ENCODE data around the gene ZBTB43.
A peak's percentile ranks its signal among the peaks of the same experiment; 100 is the strongest.
"Not testable (repeated sequence)": the region's sequence is repeated elsewhere in the genome, so short reads cannot be mapped to it uniquely, and the experiment has no call there.

Gene ZBTB43

DNA sequence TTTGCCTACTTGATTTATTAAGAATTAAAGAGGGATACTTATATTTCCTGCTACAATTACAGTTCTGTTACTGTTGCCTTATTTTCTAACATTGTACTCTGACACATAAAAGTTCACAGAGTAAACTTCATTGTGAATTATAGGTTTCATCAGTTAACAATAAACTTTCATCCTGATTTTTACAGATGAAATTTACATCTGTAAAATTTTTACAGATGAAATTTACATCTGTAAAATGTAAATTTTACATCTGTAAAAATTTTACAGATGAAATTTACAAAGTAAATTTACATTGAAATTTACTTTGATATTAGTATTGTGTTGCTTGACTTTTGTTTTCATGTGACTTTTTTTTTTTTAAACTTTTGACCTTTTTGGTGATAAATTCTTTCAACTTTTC, 9.3 kb downstream of the ZBTB43 start:
- H3K36me3 ChIP-seq (ENCODE audit: control insufficient read depth, insufficient read depth, low read length) = peaks cover 14% of the 10 kb centered on the region
- no peaks in the 10 kb centered on the region for H3K27me3 ChIP-seq (replicated peaks; ENCODE audit: control insufficient read depth, insufficient read depth, low read length)
- no peak overlapping the region for H3K4me3 ChIP-seq (replicated peaks; ENCODE audit: low read depth, low read length)
- DNase-seq (ENCODE audit: extremely low read depth, insufficient read length) = no peak
- TF ChIP-seq, protein P1, sequence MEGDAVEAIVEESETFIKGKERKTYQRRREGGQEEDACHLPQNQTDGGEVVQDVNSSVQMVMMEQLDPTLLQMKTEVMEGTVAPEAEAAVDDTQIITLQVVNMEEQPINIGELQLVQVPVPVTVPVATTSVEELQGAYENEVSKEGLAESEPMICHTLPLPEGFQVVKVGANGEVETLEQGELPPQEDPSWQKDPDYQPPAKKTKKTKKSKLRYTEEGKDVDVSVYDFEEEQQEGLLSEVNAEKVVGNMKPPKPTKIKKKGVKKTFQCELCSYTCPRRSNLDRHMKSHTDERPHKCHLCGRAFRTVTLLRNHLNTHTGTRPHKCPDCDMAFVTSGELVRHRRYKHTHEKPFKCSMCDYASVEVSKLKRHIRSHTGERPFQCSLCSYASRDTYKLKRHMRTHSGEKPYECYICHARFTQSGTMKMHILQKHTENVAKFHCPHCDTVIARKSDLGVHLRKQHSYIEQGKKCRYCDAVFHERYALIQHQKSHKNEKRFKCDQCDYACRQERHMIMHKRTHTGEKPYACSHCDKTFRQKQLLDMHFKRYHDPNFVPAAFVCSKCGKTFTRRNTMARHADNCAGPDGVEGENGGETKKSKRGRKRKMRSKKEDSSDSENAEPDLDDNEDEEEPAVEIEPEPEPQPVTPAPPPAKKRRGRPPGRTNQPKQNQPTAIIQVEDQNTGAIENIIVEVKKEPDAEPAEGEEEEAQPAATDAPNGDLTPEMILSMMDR (IDR thresholded peaks at IDR 0.05; ENCODE audit: insufficient read depth, low read length, poor library complexity, severe bottlenecking) = no peak

DNA sequence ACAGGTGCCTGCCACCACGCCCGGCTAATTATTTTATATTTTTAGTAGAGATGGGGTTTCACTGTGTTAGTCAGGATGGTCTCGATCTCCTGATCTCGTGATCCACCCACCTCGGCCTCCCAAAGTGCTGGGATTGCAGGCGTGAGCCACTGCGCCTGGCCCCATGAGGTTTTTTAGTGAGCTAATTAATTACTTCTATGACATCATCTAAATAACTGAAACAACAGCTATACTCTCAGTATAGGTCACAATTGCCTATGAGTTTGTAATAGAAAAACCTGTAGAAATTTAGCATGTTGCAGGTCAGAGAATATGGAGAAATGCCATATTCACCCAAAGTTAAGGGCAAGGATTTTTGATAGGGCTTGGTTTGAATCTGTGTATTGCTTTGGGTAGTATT, 12.8 kb downstream of the ZBTB43 start:
- not testable (repeated sequence) for H3K4me3 ChIP-seq (replicated peaks; ENCODE audit: low read depth, low read length)

DNA sequence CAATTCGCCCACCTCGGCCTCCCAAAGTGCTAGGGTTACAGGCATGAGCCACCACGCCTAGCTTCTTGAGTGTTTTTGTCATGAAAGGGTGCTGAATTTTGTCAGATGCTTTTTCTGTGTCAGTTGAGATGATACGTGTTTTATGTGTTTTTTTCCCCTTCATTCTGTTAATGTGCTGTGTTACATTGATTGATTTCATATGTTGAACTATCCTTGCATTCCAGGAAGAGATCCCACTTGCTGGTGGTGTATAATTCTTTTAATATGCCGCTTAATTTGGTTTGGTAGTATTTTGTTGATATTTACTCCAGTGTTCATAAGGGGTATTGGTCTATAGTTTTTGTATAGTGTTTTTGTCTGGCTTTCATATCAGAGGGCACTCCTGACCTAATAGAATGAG, 13.6 kb downstream of the ZBTB43 start:
- Histone ChIP-seq H3K4me3 (replicated peaks; ENCODE audit: low read depth, low read length) (no peak overlapping the region), H3K27me3 (replicated peaks; ENCODE audit: control insufficient read depth, insufficient read depth, low read length) (no peaks in the 10 kb centered on the region), H3K36me3 (ENCODE audit: control insufficient read depth, insufficient read depth, low read length) (peaks cover 6% of the 10 kb centered on the region)
- DNase-seq (ENCODE audit: extremely low read depth, insufficient read length) = no peak
- TF ChIP-seq, protein P1 (IDR thresholded peaks at IDR 0.05; ENCODE audit: insufficient read depth, low read length, poor library complexity, severe bottlenecking) = no peak

More for the DNA sequence above, 12.8 kb downstream of the ZBTB43 start:
- not testable (repeated sequence) for H3K27me3 ChIP-seq (replicated peaks; ENCODE audit: control insufficient read depth, insufficient read depth, low read length); DNase-seq (ENCODE audit: extremely low read depth, insufficient read length)
- H3K36me3 ChIP-seq (ENCODE audit: control insufficient read depth, insufficient read depth, low read length) = peaks cover 13% of the 10 kb centered on the region

DNA sequence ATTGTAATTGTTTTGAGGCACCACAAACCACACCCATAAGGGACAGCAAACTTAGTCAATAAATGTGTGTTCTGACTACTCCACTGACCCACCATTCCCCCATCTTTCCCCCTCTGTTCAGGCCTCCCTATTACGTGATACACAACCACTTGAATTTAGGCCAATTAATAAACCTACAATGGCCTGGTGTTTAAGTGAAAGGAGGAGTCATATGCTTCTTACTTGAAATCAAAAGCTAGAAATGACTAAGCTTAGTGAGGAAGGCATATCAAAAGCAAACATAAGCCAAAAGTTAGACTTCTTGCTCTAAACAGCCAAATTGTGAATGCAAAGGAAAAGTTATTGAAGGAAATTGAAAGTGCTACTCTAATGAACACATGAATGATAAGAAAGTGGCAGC, 14.6 kb downstream of the ZBTB43 start:
- Histone ChIP-seq H3K4me3 (replicated peaks; ENCODE audit: low read depth, low read length) (no peak overlapping the region), H3K27me3 (replicated peaks; ENCODE audit: control insufficient read depth, insufficient read depth, low read length) (no peaks in the 10 kb centered on the region), H3K36me3 (ENCODE audit: control insufficient read depth, insufficient read depth, low read length) (peaks cover 6% of the 10 kb centered on the region)
- DNase-seq (ENCODE audit: extremely low read depth, insufficient read length) = peak; percentile 35
- TF ChIP-seq, protein P1 (IDR thresholded peaks at IDR 0.05; ENCODE audit: insufficient read depth, low read length, poor library complexity, severe bottlenecking) = no peak

DNA sequence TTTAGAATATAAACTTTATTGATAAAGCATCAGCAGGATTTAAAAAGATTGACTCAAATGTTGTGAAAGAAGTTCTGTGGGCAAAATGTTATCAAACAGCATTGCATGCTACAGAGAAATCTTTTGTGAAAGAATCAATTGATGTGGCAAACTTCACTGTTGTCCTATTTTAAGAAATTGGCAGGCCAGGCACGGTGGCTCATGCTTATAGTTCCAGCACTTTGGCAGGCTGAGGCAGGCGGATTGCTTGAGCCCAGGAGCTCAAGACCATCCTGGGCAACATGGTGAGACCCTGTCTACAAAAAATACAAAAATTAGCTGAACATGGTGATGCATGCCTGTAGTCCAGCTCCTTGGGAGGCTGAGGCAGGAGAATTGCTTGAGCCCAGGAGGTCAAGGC, 17.4 kb downstream of the ZBTB43 start:
- DNase-seq (ENCODE audit: extremely low read depth, insufficient read length) = no peak
- TF ChIP-seq, protein P1 (IDR thresholded peaks at IDR 0.05; ENCODE audit: insufficient read depth, low read length, poor library complexity, severe bottlenecking) = no peak
- no peak overlapping the region for H3K4me3 ChIP-seq (replicated peaks; ENCODE audit: low read depth, low read length)
- peaks cover 5% of the 10 kb centered on the region for H3K36me3 ChIP-seq (ENCODE audit: control insufficient read depth, insufficient read depth, low read length)
- H3K27me3 ChIP-seq (replicated peaks; ENCODE audit: control insufficient read depth, insufficient read depth, low read length) = no peaks in the 10 kb centered on the region

DNA sequence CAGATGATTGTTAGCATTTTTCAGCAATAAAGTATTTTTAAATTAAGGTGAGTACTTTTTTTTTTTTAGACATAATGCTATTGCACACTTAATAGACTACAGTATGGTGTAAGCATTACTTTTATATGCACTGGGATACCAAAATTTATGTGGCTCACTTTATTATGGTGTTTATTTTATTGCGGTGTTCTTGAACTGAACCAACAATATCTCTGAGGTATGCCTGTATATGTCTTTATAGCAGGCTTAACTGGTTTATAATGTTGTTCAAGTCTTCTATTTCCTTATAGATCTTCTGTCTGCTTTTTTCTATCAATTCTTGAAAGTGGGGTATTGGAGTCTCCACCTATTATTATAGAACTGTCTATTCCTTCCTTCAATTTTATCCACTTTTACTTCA, 18.0 kb downstream of the ZBTB43 start:
- Histone ChIP-seq H3K36me3 (ENCODE audit: control insufficient read depth, insufficient read depth, low read length) (peaks cover 6% of the 10 kb centered on the region), H3K4me3 (replicated peaks; ENCODE audit: low read depth, low read length) (no peak overlapping the region), H3K27me3 (replicated peaks; ENCODE audit: control insufficient read depth, insufficient read depth, low read length) (no peaks in the 10 kb centered on the region)
- DNase-seq (ENCODE audit: extremely low read depth, insufficient read length) = no peak
- TF ChIP-seq, protein P1 (IDR thresholded peaks at IDR 0.05; ENCODE audit: insufficient read depth, low read length, poor library complexity, severe bottlenecking) = no peak

DNA sequence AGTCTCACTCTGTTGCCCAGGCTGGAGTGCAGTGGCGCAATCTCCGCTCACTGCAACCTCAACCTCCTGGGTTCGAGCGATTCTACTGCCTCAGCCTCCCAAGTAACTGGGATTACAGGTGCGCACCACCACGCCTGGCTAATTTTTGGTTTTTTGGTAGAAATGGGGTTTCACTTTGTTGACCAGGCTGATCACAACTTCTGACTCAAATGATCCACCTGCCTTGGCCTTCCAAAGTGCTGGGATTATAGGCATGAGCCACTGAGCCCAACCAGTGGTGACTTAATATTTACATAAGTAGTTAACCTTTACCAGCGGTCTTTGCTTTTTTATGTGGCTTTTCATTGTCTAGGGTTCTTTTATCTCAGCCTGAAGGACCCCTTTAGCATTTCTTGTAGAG, 19.2 kb downstream of the ZBTB43 start:
- not testable (repeated sequence) for H3K36me3 ChIP-seq (ENCODE audit: control insufficient read depth, insufficient read depth, low read length); DNase-seq (ENCODE audit: extremely low read depth, insufficient read length); H3K4me3 ChIP-seq (replicated peaks; ENCODE audit: low read depth, low read length); H3K27me3 ChIP-seq (replicated peaks; ENCODE audit: control insufficient read depth, insufficient read depth, low read length)

Data from GM06990 (cell line).